Left cardiac atrium (tissue), 4 donors: ENCODE data around the gene PRRC2B. TPM values are rescaled to one million over a fixed set of nuclear protein-coding genes. Genes with fewer than 3 reads are reported as not detected.

Experiments
- ATAC-seq, 2 donors: fragments of 200-7000 bp; cut with Tn5 transposase; one replicate each; pipeline ENCODE4 v1.9.1; 2020; ENCODE audit warnings: mild to moderate bottlenecking in 2 of 2, moderate library complexity in 2 of 2
- DNase-seq: peaks from one replicate; pipeline ENCODE4 v3.0.0-alpha.2; 2020
- intact Hi-C, 2 donors: fragments of 100-400 bp; cut with DNase I; formaldehyde crosslinking; loops; one replicate each; pipeline versions ENCODE4 v1.14.1 to v1.15.1; 2022 to 2023
- total RNA-seq, 2 donors: library from RNA; stranded (reverse); fragmentation: NEBNext Ultra II Directional; extraction: Animal tissue kit (Norgen Biotek cat#: 25700); gene quantifications; one replicate each; pipeline ENCODE4 v1.2.1, GENCODE V29; 2021
- donor health status: DM: no; HTN: yes; CAD: no.
- donor health status: DM: no; HTN: yes; CAD: no; lungs with severe emphysema.
- donor health status: DM: yes; HTN: yes; CAD: no.
- donor health status: Dilated cardiomyopathy.

The PRRC2B gene
- total RNA-seq, 2 donors from 2014 or later: 136 to 155 TPM

DNA sequence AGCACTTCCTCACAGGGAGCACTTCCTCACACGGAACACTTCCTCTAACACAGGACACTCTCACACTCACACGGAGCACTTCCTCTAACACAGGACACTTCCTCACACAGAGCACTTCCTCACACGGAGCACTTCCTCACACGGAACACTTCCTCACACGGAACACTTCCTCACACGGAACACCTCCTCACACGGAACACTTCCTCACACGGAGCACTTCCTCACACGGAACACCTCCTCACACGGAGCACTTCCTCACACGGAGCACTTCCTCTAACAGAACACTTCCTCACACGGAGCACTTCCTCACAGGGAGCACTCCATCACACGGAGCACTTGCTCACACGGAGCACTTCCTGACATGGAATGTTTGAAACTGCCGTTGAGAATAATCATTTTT, 122.2 kb downstream of the PRRC2B start:
- ATAC-seq: no peak
- intact Hi-C loops: no loop called here
- DNase-seq: no peak

DNA sequence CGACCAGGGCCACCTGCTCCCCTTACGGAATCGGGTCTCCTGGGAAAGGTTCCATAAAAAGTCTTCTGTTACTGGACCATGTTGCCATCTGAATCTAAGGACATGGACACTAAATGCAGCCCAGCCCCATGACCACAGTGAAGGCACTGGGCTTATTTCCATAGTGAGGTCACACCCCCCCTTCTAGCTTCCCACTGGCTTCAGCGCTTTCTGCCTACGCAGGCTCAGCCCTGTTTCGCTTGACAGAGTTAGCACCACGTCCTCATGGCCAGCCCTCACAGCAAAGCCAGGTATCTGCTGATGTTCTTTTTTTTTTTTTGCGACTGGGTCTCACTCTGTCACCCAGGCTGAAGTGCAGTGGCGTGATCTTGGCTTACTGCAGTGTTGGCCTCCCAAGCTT, 123.0 kb downstream of the PRRC2B start:
- no peak for ATAC-seq
- intact Hi-C loops: no loop called here

DNA sequence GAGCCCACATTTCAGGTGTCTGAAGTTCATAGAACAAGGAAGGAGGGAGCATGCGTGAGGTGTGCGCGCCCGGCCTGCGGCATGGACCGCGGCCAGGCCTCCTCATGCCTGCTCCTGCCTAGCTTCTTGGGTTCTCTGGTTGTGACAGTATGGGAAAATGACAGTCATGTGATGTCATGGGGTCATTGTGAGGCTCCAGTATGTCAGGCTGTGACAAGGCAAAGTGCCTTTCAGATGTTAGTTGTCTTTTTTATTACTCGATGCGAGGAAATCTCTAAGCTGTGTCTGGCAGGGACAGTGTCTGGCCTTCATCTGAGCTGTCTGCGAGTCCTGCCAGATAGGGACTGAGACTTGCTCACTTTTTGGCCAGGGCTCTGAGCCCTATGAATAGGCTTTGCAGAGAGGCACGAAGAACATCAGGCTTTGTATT, 123.9 kb downstream of the PRRC2B start:
- ATAC-seq (peak; percentile 92), DNase-seq (peak; percentile 59)
- intact Hi-C loops: no loop called here

More for the DNA sequence above, 123.0 kb downstream of the PRRC2B start:
- DNase-seq: no peak

DNA sequence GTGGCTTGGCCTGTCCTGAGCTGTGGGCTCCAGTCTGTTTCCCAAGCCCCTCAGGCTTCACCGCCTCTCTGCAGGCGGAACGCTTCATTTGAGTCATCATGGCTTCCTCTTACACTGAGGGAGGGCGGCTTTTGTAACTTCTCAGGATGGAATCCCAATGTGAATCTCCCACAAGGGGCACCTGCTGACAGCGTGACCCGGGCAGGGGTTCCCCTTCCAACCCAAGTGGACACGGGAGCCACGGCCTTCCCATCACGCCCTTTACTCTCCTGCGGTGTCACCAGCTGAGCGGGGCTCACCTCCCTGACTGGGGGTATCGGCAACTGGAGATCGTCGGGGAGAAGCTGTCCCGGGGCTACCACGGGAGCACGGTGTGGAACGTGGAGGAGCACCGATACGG, 124.7 kb downstream of the PRRC2B start:
- DNase-seq (no peak), ATAC-seq (no peak)
- intact Hi-C loops: no loop called here

DNA sequence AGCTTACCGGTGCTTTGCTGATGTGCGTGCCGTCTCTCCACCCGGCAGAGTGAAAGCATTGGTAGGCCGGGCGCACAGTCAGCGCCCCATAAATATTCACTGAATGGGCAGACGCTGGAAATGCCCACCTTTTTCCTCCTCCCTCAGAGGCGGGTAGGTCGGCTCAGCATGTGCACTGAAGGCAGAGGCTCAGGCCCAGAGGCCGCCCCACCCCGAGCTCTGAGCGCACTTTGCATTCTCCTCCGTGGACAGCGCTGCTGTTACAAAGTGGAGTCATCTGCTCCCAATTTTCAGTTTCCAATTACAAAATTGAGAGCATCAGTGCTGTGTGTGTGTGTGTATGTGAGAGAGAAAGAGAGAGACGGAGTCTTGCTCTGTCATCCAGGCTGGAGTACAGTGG, 126.6 kb downstream of the PRRC2B start:
- DNase-seq: no peak
- intact Hi-C loops: no loop called here
- ATAC-seq: no peak

DNA sequence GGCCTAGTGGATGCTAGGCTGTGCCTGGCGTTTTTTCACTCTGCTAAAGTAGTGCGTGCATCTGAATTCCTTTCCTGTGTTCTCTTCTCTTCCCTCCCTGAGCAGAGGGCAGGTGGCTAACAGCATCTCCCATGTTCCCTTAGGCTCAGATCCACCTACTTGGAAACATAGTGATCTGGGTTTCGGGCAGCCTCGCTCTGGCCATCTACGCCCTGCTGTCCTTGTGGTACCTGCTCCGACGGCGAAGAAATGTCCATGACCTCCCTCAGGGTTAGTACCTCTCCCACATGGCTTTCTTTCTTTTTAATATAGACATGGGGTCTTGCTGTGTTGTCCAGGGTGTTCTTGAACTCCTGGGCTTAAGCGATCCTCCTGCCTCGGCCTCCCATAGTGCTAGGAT, 127.3 kb downstream of the PRRC2B start:
- no peak for DNase-seq
- intact Hi-C loops: no loop called here
- ATAC-seq: no peak

DNA sequence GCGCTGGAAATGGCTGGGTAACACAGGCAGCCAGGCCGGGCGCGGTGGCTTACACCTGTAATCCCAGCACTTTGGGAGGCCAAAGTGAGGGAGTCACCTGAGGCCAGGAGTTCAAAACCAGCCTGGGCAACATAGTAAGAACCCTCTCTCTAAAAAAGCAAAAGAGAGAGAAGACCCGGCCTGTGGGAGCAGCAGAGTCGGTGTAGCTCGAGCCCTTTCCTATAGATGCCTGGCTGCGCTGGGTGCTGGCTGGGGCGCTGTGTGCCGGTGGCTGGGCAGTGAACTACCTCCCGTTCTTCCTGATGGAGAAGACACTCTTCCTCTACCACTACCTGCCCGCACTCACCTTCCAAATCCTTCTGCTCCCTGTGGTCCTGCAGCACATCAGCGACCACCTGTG, 127.9 kb downstream of the PRRC2B start:
- DNase-seq (no peak), ATAC-seq (no peak)
- intact Hi-C loops: no loop called here

DNA sequence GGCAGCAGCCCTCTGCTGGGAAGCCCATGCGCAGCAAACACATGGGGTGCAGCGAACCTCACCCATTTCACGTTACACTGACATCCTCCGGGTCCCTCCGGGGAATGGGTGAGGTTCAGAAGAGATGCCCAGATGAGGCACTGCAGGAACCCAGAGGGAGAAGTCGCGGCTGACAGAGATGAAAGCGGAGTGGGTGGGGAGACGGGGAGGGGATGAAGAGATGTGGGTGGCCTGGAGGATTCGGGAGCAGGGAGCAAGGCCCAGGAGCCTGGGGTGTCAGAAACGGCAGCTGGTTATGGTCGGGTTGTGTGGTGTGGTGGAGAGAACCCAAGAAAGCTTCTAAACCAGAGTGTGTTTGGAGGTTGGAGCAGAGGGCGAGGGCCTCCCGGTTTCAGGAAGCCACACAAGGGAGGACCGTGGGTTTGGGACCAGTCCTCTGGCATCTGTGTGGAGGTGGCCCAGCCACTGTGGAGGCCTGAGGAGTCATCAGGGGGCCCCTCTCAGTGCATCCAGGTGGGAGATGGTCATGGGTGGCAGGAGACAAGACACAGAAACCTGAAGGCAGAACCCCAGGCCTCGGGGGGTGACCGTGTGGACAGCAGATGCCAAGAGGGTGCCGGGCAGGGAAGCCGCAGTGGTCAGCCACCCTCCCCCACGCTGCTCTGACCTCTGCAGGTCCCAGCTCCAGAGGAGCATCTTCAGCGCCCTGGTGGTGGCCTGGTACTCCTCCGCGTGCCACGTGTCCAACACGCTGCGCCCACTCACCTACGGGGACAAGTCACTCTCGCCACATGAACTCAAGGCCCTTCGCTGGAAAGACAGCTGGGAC, 128.6 kb downstream of the PRRC2B start:
- no peak for ATAC-seq
- no peak for DNase-seq
- intact Hi-C loops: no loop called here

DNA sequence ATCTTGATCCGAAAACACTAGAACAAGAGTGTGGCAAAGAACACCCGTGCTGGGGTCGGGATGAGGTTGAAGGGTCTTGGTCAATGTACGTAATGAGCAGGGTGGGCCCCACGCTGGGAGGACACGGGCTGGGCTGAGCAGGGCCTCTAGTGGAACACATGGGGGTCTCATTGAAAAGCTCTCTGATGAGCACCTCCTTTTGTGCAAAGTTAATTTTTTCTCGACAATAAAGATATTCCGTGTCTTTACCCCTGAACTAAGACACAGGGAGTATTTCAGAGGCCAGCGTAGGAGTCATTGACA, 129.2 kb downstream of the PRRC2B start:
- ATAC-seq (no peak), DNase-seq (no peak)
- intact Hi-C loops: no loop called here

DNA sequence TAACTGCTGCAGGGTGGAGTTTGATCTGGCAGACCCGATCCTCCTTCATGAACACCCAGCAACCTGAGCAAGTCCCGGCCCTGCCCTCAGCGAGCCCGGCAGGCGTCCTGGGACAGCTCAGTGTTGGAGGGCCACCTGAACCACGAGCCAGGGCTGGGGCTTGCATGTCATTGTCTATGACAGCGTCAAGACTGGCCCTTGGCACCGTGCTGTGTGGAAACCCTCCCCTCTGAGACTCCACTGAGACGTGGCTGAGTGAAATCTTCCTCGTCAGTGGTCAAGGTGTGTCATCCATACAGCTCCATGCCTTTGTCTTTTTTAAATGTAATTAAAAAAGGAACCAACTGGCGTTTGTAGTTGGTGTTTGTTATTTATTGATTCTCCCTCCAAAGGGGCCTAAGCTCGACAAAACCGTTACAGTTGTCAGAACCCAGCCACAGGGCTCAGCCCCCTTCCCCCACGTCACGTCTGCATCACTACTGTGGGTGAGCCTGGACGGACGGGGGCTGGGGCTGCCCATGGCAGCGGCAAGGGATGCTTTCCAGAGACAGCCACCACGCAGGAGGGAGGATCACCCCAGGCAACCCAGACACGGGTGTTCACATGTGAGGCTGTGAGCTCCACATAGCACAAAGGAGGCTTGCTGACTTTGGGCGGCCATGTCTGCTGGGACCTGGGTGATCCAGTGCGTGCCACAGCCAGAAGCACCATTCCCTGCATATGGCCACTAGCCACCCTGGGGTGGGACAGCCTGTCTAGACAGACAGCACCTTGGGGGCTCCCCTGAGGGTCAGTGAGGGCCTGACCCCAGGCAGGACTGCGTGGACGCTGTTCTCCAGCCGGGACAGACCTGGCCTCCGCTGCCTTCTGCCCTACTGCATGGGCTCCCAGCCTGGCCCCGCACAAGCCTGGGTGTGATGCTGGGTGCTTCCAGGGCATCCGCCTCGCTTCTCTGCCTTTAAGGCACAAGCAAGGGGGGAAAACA, 129.9 kb downstream of the PRRC2B start:
- ATAC-seq: peak in 1 of 2 donors; percentile 9
- no peak for DNase-seq
- intact Hi-C loops: no loop called here

DNA sequence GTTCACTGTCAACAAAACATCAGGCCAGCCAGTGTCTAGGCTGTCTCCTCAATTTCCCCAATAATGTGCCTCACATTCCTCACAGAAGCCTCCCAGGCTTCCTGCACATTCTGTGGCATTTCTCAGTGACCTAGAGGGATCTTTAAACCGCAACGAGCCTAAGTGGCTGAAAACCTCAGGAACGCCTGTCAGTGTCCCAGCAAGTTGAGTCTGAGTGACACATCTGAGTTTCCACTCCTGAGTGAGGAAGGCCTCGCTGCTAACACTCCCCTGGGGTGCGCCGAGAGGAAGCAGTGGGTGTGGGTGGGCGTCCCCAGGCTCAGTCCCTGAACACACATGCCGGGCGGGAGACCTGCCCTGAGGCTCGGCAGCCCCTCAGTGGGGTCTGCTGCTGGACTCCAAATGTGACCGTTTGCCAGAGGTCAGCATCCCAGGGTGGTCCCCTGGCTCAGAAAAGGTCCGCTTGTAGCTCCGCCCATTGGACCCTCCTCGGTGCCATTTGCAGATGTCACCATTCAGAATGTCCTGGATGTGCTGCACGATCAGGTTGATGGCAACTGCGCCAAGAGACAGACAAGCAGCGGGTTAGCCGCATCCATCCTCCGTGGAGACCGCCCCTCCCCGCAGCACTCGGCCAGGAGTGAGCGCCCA, 130.9 kb downstream of the PRRC2B start:
- DNase-seq (no peak), ATAC-seq (no peak)
- intact Hi-C loops: no loop called here

DNA sequence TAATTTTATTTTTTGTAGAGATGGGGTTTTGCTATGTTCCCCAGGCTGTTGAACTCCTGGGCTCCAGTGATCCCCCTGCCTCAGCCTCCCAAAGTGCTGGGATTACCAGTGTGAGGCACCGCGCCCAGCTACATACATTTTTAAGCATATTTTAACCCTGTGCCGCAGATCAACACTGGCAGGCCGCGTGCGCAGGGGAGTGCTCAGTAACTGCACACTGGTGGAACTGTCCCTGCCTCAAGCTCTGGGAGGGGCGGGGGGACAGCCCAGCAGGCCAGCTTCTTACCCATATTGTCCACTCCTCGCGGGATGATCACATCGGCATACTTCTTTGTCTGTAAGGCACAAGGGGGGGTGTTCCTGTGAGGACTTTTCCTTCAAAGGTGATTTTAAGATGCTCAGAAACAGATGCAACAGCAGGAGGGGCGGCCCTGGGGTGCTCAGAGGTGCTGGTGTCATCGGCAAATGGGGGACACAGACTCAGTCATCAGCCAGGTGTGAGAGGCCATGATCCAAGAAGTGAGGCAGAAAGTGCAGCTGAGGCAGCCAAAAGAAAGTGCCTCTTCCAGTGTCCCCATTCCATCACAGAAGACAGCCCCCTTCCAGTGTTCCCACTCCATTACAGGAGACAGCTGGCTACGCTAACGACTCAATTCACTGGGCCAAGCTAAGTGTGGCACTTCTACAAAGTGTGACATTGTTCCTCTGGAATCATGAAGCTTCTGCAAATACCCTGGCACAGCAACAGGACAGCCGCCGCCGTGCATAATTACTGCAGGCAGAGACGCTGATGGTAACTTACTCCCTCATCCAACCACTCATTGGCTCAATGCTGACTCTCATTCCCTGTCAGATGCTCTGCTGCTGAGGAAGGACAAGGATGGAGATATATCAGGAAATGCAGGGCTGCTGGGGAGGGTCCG, 132.0 kb downstream of the PRRC2B start:
- ATAC-seq (peak in 1 of 2 donors; percentile 25), DNase-seq (no peak)
- intact Hi-C loops: no loop called here

DNA sequence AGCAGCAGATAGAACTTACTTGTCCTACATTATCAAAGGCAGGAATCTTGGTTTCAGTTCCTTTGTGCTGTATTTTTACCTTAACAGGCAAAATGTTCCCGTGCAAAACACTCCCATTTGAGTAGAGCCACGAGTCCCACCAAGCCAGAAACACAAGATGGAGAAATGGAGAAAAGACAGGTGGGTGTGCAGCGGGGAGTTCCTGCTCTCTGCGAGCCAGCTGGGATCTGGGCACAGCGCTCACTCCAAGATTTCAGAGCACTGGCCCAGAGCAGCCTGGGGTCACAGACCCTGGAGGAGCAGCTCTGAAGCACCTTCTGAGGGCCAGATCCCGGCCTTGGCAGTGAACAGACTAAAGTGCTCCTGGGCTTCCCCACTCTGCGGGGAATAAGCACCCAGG, 134.3 kb downstream of the PRRC2B start:
- intact Hi-C loops: no loop called here
- no peak for ATAC-seq
- DNase-seq: no peak

DNA sequence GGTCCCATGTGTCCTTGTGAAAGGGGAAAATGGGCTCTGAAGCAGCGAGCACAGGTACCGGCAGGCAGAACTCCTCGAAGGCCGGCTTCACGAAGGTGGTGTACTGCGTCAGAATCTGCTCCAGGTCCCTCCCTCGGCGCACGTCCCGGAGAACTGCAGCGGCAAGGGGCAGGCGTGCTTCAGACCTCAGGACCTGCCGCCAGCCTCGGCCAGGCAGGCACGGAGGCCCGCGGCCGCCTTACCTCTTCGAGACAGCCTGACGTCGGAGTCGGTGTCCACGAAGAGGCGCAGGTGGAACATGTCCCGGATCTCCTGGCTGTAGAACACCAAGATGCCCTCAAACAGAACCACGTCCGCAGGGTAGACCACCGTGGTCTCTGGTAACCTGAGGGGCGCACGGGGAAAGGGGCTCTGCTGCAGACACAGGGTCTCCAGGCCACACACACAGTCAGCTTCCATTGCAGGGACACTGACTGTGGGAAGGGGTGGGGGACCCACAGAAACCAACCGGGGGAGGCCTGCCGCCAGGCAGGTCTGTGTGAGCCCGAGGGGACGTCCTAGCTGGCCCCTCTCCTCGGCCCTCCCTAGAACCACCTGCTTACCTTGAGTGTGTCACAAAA, 135.1 kb downstream of the PRRC2B start:
- intact Hi-C loops: no loop called here
- DNase-seq (no peak), ATAC-seq (no peak)

DNA sequence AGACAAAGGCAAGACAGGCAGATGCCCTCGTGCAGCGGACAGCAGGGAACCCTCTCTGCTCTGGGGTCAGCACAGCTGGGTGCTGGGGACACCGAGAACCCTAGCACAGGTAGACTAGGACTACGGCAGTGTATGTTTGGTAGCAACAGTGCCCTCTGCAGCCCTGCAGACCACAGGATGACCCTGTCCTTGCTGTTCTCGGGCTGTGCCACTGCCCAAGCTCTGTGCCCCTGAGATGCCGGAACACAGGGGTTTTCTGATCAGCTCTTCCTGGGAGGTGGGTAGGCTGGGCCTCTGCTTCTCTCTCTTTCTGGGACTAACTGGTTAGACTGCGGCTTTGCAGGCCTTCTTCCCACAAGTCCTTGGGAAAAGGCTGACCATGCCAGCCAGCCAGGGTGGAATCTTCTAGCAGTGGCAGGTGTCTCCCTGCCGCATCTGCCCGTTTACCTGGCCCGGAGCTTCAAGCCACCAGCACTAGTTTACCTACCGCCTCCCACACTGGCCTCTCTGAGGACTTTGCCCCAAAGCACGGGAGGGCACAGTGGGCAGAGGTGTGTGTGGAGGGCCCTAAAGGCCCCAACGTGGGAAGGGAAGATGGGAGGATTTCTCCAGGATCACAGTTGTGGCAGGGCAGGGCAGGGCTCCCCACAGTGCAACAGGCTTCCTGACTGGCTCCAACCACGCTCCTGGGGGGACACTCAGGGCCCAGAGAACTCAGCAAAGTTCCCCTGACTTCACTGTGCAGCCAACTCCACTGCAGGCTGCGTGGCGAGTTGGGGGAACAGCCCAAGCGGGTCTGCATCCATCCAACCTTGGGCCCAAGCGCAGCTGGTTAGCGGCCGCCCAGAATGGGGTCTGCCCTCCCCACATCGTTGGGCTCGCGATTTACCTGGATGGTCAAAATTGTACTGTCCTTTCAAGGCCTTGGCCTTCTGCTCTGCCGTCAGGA, 136.0 kb downstream of the PRRC2B start:
- DNase-seq (no peak), ATAC-seq (no peak)
- intact Hi-C loops: no loop called here

DNA sequence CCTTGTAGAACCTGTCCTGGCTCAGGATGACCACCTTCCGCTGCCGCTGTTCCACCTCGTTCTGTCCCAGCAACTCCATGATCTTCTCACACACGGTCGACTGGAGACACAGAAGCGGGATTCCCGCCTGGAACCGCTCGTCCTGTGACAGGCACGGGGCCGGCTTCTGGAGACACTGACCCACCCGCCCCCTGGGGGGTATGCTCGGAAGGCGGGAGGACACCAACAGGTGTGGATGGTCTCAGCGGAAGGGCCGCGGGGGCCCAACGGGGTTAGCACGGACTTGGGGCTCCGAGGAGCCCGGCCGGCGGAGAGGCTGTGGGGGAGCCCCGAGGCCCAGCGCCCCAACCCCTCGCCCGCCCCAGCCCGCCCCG, 136.6 kb downstream of the PRRC2B start:
- DNase-seq (no peak), ATAC-seq (peak; percentile 16 to 28)
- intact Hi-C loops: no loop called here
